ENCODE measurements around the gene MASP2. TPM values are rescaled to one million over a fixed set of nuclear protein-coding genes. Genes with fewer than 3 reads are reported as not detected.

Gene MASP2
- total and polyA plus RNA-seq, 4 experiments from 2014 or later = 0.07 TPM; not detected in 3

GRCh38 chr1:10979483-10979920, 67.5 kb downstream of the MASP2 start:
- intact Hi-C loops (cut with micrococcal nuclease) = no loop called here
- ChIA-PET POLR2A (ENCODE audit: partially characterized antibody) (no interaction called here), CTCF (ENCODE audit: partially characterized antibody) (no interaction called here)
- H3K4me1 Mint-ChIP-seq = peaks cover 0 to 4% (median 2%) of the 10 kb centered on the region in 4 donors
- Histone ChIP-seq H3K9me3 (ENCODE audit: control insufficient read depth in 1 of 2, low read length in 2 of 2) (no peaks in the 10 kb centered on the region), H3K4me3 (ENCODE audit: low read length in 2 of 2) (no peak overlapping the region), H3K4me1 (ENCODE audit: insufficient read depth, low read length) (no peaks in the 10 kb centered on the region), H3K27ac (ENCODE audit: low read depth, low read length) (no peak overlapping the region), H3K36me3 (ENCODE audit: insufficient read depth, low read length) (no peaks in the 10 kb centered on the region), H3K27me3 (ENCODE audit: insufficient read depth, low read length) (peaks cover 4% of the 10 kb centered on the region)
- peaks cover 13 to 16% of the 10 kb centered on the region in 2 donors for H3K27me3 Mint-ChIP-seq
- H3K4me3 Mint-ChIP-seq = peak overlapping the region in 1 of 8 donors; percentile 26
- DNase-seq = no peak
- H3K36me3 Mint-ChIP-seq = no peaks in the 10 kb centered on the region
- no peaks in the 10 kb centered on the region for H3K9me3 Mint-ChIP-seq
- H3K27ac Mint-ChIP-seq = no peak overlapping the region

- H3K36me3 Mint-ChIP-seq = no peaks in the 10 kb centered on the region
- Histone ChIP-seq H3K27me3 (ENCODE audit: insufficient read depth, low read length) (peaks cover 4% of the 10 kb centered on the region), H3K4me1 (ENCODE audit: insufficient read depth, low read length) (no peaks in the 10 kb centered on the region), H3K27ac (ENCODE audit: low read depth, low read length) (no peak overlapping the region), H3K9me3 (ENCODE audit: control insufficient read depth in 1 of 2, low read length in 2 of 2) (no peaks in the 10 kb centered on the region), H3K4me3 (ENCODE audit: low read length in 2 of 2) (no peak overlapping the region), H3K36me3 (ENCODE audit: insufficient read depth, low read length) (no peaks in the 10 kb centered on the region)
- H3K27me3 Mint-ChIP-seq = peaks cover 13 to 16% of the 10 kb centered on the region in 2 donors
- H3K9me3 Mint-ChIP-seq = no peaks in the 10 kb centered on the region
- H3K4me1 Mint-ChIP-seq = peaks cover 0 to 4% (median 2%) of the 10 kb centered on the region in 4 donors
- no peak overlapping the region for H3K27ac Mint-ChIP-seq
- ChIA-PET POLR2A (ENCODE audit: partially characterized antibody) (no interaction called here), CTCF (ENCODE audit: partially characterized antibody) (no interaction called here)
- DNase-seq = no peak
- intact Hi-C loops (cut with micrococcal nuclease) = no loop called here
- no peak overlapping the region for H3K4me3 Mint-ChIP-seq
Observed at GRCh38 chr1:10978719-10979118, 68.3 kb downstream of the MASP2 start.

Other genes starting within 250 kb of the MASP2 start
- 100 to 1,000 TPM; 194 to 195 TPM for gene TARDBP, start 34.6 kb downstream of the MASP2 start, total RNA-seq
- 10 to 100 TPM; 54.0 to 99.4 TPM for gene TARDBP, start 34.6 kb downstream of the MASP2 start, polyA plus RNA-seq
- 10 to 100 TPM; 53.1 to 55.1 TPM for gene SRM, start 12.8 kb upstream of the MASP2 start, total RNA-seq
- 100 to 1,000 TPM in 1 of 2 donors, 10 to 100 TPM in 1; 63.1 to 162 TPM for gene SRM, start 12.8 kb upstream of the MASP2 start, polyA plus RNA-seq
- gene EXOSC10, start 52.6 kb upstream of the MASP2 start, total RNA-seq = 10 to 100 TPM; 78.9 to 84.4 TPM
- gene EXOSC10, start 52.6 kb upstream of the MASP2 start, polyA plus RNA-seq = 10 to 100 TPM; 30.1 to 52.2 TPM
- not detected for gene ANGPTL7, start 142.1 kb upstream of the MASP2 start, total RNA-seq
- gene ANGPTL7, start 142.1 kb upstream of the MASP2 start, polyA plus RNA-seq = not detected
- 10 to 100 TPM; 41.4 to 46.8 TPM for gene MTOR, start 215.3 kb upstream of the MASP2 start, total RNA-seq
- gene MTOR, start 215.3 kb upstream of the MASP2 start, polyA plus RNA-seq = 1 to 10 TPM; 3.4 to 9.0 TPM
- gene UBIAD1, start 226.0 kb upstream of the MASP2 start, total RNA-seq = 10 to 100 TPM; 30.3 to 33.0 TPM
- gene UBIAD1, start 226.0 kb upstream of the MASP2 start, polyA plus RNA-seq = 10 to 100 TPM; 42.3 to 51.9 TPM

Data from CD4-positive, alpha-beta memory T cell (primary cell).